Esophagus squamous epithelium (tissue), 4 donors: ENCODE results near the gene SMAD7.

Experiments used
- POLR2A ChIP-seq, 4 donors: fragments of 450-650 bp; IDR thresholded peaks; one replicate each; pipeline ENCODE4 v1.6.1; 2017; ENCODE audit warnings: antibody characterized with exemption in 4 of 4, mild to moderate bottlenecking in 4 of 4, moderate library complexity in 3 of 4
- TF ChIP-seq, protein P1 (sequence below), 6 experiments: fragments of 450-650 bp in 4 of 6; fragments of 200-600 bp in 2 of 6; sonication (generic) in 2 of 6; IDR thresholded peaks; one replicate each; pipeline ENCODE4 v1.5.1; 2016 to 2019; ENCODE audit warnings: antibody characterized with exemption in 6 of 6, mild to moderate bottlenecking in 4 of 6, moderate library complexity in 4 of 6

DNA sequence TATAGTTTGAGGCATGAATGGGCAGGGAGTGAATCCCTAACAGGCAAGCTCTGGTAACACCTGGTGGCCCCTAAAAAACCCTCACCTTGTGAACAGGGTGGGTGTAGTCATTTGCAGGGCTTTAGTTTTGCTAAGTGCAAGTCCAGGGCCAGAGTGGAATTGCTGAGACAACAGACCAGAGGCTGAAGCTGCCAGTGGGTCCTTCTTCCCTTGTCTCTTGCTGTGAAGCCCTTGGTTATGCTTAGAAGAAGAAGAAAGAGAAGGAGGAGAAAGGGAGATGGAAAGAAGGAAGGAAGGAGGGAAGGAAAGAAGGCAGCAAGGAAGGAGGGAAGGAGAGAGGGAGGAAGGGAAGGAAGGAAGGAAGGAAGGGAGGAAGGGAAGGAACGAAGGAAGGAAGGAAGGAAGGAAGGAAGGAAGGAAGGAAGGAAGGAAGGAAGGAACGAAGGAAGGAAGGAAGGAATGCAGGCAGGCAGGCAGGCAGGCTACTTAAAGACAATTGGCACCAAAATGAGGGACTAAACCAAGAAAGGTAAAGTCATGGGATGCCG lies 45.8 kb downstream of the SMAD7 start:
- TF ChIP-seq, protein P1, sequence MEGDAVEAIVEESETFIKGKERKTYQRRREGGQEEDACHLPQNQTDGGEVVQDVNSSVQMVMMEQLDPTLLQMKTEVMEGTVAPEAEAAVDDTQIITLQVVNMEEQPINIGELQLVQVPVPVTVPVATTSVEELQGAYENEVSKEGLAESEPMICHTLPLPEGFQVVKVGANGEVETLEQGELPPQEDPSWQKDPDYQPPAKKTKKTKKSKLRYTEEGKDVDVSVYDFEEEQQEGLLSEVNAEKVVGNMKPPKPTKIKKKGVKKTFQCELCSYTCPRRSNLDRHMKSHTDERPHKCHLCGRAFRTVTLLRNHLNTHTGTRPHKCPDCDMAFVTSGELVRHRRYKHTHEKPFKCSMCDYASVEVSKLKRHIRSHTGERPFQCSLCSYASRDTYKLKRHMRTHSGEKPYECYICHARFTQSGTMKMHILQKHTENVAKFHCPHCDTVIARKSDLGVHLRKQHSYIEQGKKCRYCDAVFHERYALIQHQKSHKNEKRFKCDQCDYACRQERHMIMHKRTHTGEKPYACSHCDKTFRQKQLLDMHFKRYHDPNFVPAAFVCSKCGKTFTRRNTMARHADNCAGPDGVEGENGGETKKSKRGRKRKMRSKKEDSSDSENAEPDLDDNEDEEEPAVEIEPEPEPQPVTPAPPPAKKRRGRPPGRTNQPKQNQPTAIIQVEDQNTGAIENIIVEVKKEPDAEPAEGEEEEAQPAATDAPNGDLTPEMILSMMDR (IDR thresholded peaks at IDR 0.05), result no peak
- TF ChIP-seq POLR2A (IDR thresholded peaks at IDR 0.05), result no peak
